ENCODE data around the gene NRM.
"Not testable (repeated sequence)": the region's sequence is repeated elsewhere in the genome, so short reads cannot be mapped to it uniquely, and the experiment has no call there.

Gene NRM, protein sequence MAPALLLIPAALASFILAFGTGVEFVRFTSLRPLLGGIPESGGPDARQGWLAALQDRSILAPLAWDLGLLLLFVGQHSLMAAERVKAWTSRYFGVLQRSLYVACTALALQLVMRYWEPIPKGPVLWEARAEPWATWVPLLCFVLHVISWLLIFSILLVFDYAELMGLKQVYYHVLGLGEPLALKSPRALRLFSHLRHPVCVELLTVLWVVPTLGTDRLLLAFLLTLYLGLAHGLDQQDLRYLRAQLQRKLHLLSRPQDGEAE

DNA sequence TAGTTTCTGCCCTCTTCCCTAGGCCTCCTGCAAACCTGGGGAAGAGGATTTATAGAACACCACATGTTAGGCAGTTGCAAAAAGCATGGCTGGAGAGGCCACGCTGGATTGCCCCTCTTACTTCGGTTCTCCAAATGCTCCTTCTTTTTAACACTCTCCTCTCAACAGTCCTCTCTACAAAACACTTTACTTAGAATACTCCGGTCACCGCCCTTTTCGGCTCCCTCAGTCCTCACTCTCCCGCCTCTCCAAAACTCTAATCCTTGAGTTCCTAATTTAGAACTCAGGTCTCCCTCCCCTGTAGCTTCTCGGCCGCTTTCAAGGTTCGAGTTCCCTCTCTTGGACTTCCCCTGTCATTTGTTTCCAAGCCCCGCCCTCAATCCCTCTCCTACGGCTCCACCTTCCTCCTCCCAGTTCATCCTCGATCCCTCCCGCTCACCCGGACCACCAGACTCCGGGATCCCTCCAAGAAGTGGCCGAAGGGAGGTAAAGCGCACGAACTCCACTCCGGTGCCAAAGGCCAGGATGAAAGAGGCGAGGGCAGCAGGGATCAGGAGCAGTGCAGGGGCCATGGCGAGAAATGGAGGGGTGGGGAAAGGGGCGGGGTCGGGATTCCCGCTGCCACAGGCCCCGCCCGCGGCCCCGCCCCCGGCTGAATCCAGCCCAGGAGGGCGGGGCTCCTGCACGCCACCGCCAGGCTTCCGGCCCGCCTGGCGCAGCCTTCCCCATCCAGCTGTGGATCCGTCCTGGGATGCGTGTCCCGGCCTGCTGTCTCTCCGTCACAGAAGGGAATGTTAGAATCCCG lies at the start of gene NRM:
NRM (minus strand) TSS at position 582 of the 805 bp plus-strand sequence; CDS start at position 572, 10 bp downstream.
- DNase-seq (ENCODE audit: low spot score): peak; percentile 91

DNA sequence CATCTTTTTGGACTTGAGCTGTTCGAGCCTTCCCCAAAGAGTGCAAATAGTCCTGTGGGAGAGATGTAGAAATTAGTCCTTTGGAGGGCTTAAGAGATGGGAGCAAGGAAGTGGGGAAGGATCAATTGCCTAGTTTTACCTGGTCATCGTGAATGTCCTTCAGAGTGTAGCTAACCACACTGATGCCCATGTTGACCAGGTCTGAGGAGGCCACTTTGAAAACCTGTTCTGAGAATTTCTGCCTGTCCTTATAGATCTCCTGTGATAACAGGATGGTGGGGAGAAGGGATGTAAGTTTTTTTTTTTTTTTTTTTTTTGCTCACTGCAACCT lies 49.7 kb upstream of the NRM start:
- DNase-seq (ENCODE audit: low spot score): no peak

DNA sequence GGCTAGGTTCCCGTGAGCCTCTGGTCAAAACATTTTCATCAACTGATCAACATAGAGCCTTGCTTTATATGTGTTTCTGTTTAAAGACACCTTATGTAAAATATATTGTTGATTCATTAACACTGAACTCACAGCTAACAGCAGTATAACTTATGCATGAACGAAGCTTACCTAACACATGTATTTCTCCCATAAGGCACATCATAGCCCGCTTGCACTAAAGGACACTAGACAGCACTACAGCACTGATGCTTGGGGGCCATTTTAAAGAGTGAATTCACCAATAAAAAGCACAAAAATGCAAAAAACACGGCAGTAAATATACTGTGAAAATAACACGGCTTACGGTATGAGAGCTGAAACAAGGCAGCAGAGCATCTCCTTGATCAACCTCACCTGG lies 47.7 kb upstream of the NRM start:
- DNase-seq (ENCODE audit: low spot score): no peak

DNA sequence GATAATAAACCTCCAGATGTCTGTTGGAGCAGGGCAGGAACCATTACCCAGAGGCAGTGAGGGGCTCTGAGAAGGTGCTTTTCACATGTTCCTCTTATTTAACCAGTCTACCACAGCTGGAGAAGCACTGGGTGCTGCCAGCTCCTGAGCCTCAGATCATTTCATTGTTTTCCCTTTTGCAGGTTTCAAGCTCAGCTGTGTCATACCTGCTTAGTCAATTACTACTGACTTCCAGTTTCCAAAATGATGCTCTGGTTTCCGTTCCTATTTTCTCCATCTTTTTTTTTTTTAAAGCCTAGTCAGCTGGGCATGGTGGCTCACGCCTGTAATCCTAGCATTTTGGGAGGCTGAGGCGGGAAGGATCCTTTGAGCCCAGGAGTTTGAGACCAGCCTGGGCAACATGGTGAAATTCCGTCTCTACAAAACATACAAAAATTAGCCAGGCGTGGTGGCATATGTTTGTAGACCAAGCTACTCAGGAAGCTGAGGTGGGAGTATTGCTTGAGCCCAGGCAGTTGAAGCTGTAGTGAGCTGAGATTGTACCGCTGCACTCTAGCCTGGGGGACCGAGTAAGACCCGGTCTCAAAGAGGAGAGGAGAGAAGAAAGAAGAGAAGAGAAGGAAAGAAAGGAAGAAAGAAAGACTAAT lies 45.0 kb upstream of the NRM start:
- DNase-seq (ENCODE audit: low spot score): no peak

DNA sequence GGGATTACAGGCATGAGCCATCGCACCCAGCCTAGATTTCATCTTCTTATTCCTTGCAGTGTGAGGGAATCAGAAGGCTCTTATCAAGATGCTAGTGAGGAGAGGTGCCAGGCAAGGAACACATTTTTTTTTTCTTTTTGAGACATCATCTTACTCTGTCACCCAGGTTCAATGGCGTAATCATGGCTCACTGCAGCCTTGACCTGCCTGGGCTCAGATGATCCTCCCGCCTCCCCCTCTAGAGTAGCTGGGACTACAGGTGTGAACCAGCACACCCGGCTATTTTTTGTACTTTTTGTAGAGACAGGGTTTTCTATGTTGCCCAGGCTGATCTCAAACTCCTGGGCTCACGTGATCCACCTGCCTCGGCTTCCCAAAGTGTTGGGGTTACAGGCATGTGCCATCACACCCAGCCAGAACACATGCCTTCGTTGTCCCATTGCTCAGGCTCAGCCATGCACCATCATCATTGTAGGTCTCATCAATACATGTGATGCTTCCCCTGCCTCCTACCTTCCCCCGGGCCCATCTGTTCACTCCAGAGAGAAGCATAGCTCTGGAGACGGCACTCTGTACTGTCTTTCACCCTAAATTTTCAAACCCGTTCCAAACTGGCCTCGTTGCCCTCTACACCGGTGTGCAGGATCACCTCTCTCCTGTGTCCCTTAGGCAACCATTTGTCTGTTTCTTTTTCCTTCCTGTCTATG lies 41.6 kb upstream of the NRM start:
- DNase-seq (ENCODE audit: low spot score): no peak

DNA sequence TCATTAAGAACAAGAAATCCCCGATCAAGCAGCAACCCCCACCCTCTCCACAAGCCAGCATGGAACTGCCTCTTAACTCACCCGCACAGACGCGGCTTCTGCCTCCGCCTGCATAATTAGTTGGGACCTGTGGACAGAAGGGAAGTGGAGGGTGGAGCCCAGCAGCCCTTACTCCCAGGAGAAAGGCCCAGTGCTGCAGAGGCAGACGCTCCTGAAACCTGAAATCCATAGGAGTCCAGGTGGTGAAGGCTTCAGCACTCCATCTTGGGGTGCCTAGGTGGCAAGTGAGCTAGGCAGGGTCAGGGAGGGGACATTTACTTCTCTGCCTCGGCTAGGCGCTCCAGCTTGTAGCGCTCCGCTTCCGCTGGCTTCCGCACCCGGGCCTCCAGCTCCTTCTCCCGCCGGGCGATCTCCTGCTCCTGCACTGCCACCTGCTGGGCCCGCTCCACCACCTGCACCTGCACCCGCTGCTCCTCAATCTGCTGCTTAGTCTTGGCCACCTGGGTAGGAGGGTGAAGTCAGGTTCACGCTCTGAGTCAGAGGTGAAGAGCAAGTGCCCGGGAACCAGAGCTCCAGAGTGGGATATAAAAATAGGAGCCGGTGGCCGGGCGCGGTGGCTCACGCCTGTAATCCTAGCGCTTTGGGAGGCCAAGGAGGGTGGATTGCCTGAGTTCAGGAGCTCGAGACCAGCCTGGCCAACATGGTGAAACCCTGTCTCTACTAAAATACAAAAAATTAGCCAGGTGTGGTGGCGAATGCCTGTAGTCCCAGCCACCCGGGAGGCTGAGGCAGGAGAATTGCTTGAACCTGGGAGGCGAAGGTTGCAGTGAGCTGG lies 40.0 kb upstream of the NRM start:
- no peak for DNase-seq (ENCODE audit: low spot score)

DNA sequence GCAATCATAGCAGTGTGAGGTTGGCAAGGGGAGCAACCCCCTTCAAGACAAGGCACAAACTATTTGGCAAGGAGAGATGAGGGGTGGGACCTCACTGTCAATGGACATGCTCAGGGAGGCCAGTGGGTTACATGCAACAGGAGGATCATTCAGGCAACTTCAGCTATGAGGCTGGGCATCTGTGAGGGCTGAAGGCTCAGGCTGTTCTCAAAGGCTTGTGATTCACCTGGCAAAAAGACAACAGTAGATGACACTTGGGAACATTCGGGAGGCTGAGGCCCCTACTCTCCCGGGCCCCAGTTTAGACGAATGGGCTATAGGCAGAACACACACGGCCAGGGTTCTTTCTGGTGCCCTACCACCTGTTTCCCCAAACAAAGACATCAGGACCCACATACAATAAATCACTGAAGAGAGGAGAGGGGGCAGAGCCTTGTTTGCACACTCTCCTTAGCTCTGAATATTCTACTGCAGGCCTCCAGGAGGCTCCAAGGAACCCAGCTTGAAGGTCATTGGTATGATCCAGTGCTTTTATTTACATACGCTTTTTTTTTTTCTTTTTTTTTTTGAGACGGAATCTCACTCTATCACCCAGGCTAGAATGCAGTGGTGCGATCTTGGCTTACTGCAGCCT lies 37.3 kb upstream of the NRM start:
- peak; percentile 66 for DNase-seq (ENCODE audit: low spot score)

DNA sequence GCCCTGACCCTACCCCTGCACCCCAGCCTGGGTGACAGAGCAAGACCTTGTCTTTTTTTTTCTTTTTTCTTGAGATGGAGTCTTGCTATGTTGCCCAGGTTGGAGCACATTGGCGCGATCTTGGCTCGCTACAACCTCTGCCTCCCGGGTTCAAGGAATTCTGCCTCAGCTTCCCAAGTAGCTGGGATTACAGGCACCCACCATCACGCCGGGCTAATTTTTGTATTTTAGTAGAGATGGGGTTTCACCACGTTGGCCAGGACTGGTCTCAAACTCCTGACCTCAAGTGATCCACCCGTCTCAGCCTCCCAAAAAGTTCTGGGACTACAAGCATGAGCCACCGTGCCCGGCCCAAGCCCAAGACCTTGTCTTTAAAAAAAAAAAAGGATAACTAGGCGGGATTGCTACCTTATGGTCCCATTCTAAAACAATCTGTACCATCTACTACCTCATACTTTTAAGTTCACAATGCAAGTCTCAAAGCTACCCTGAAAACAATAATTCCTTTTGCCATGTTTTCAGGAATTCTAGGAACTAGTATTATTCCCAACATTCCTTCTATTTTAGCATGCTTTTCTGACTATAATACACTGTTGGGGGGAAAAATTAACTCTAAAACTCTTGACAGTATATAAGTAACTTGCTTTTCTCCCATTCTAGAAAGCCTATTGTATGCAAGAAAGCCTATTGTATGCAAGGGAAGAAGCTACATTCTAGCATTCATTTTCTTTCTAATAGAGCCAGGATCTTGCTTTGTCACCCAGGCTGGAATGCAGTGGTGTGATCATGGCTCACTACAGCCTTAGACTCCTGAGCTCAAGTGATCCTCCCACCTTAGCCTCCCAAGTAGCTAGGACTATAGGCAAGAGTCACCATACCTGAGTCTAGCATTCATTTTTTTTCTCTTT lies 36.0 kb upstream of the NRM start:
- DNase-seq (ENCODE audit: low spot score): no peak

DNA sequence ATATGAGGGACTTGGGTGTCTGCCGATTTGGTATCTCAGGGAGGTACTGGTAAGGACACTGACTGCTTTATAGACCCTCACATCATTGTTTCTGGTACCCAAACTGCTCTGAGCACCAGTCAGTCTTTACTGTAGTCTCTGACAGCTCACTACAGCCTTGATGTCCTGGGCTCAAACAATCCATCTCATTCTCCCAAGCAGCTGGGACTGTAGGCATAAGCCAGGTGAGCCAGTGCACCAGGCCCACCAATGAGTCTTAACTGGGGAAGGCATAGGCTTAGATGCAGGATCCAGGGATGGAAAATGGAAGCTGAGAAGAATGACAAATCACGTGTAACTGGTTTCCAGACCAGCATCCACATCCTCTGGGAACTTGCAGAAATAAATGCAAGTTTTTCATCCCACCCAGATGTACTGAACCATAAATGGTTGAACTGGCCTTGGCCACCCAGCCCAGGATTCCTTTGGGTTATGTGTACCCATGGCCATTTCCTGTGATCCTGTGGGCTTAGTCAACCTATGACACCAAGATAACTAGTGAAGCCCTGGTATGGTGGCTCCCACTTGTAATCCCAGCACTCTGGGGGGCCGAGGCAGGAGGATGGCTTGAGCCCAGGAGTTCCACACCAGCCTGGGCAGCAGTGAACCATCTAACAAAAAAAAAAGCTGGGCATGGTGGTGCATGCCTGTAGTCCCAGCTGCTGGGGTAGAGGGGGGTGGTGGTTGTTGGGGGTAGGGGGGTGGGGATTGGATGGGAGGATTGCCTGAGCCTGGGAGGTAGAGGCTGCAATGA lies 35.1 kb upstream of the NRM start:
- peak; percentile 33 for DNase-seq (ENCODE audit: low spot score)

DNA sequence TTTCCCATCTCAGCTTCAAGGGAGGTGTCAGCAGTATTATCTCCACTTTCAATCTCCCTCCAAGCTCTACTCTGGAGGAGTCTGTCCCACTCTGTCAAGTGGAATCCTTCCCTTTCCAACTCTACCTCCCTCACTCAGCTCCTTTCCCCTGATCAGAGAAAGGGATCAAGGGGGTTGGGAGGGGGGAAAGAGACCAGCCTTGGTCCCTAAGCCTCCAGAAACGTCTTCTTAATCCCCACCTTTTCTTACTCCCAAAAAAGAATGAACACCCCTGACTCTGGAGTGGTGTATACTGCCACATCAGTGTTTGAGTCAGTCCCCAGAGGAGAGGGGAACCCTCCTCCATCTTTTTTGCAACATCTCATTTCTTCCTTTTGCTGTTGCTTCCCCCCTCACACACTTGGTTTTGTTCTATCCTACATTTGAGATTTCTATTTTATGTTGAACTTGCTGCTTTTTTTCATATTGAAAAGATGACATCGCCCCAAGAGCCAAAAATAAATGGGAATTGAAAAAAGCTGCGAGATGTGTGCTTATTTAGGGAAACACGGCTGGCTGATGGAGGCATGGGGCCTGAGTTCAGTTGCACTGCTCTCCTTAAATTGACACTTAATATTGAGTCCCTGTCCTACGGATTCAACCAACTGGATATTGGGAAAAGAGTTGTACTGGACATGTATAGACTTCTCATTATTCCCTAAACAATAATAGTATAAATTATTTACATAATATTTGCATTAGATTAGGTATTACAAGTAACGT lies 34.3 kb upstream of the NRM start:
- DNase-seq (ENCODE audit: low spot score): no peak

DNA sequence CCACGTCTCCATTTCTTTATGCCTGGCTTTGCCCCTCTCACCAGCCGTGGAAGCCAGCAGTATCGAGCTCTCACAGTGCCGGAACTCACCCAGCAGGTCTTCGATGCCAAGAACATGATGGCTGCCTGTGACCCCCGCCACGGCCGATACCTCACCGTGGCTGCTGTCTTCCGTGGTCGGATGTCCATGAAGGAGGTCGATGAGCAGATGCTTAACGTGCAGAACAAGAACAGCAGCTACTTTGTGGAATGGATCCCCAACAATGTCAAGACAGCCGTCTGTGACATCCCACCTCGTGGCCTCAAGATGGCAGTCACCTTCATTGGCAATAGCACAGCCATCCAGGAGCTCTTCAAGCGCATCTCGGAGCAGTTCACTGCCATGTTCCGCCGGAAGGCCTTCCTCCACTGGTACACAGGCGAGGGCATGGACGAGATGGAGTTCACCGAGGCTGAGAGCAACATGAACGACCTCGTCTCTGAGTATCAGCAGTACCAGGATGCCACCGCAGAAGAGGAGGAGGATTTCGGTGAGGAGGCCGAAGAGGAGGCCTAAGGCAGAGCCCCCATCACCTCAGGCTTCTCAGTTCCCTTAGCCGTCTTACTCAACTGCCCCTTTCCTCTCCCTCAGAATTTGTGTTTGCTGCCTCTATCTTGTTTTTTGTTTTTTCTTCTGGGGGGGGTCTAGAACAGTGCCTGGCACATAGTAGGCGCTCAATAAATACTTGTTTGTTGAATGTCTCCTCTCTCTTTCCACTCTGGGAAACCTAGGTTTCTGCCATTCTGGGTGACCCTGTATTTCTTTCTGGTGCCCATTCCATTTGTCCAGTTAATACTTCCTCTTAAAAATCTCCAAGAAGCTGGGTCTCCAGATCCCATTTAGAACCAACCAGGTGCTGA lies 33.3 kb upstream of the NRM start:
- not testable (repeated sequence) for DNase-seq (ENCODE audit: low spot score)

DNA sequence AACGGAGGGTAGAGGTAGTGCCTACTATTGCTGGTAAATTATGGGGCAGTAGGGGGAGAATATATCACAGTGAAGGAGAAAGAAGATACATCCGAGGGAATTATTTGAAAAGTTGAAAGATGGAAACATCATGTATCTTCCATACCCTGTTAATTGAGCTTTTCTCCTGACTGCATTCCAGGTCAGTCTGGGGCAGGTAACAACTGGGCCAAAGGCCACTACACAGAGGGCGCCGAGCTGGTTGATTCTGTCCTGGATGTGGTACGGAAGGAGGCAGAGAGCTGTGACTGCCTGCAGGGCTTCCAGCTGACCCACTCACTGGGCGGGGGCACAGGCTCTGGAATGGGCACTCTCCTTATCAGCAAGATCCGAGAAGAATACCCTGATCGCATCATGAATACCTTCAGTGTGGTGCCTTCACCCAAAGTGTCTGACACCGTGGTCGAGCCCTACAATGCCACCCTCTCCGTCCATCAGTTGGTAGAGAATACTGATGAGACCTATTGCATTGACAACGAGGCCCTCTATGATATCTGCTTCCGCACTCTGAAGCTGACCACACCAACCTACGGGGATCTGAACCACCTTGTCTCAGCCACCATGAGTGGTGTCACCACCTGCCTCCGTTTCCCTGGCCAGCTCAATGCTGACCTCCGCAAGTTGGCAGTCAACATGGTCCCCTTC lies 32.5 kb upstream of the NRM start:
- not testable (repeated sequence) for DNase-seq (ENCODE audit: low spot score)

DNA sequence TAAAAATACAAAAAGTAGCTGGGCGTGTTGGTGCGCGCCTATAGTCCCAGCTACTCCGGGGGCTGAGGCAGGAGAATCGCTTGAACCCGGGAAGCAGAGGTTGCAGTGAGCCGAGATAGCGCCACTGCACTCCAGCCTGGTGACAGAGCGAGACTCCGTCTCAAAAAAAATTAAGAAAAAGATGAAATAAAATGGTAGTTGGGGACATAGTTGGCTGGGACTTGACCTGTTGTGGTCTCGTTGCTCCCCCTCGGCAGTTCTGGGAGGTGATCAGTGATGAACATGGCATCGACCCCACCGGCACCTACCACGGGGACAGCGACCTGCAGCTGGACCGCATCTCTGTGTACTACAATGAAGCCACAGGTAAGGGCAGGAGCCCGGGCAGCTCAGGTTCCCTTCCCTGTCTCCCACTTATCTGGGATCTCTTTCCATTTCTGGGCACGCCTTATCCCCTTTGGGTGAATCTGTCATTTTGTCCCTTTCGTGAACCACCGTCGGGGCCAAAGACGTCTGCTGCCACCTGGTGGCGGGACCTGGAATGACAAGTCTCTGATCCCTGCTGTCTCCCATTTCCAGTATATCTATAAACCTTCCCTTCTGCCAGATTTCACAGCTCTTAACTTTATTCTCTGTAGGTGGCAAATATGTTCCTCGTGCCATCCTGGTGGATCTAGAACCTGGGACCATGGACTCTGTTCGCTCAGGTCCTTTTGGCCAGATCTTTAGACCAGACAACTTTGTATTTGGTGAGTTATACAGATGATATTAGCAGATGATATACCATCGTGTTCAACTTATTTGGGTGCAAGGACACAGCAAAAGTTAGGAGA lies 31.7 kb upstream of the NRM start:
- DNase-seq (ENCODE audit: low spot score): peak; percentile 69

DNA sequence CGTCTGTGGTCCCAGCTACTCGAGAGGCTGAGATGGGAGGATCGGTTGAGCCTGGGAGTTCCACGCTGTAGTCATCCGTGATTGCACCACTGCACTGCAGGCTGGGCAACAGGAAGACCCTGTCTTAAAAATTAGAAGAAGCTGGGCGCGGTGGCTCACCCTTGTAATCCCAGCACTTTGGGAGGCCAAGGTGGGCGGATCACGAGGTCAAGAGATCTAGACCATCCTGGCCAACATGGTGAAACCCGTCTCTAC lies 31.2 kb upstream of the NRM start:
- not testable (repeated sequence) for DNase-seq (ENCODE audit: low spot score)

DNA sequence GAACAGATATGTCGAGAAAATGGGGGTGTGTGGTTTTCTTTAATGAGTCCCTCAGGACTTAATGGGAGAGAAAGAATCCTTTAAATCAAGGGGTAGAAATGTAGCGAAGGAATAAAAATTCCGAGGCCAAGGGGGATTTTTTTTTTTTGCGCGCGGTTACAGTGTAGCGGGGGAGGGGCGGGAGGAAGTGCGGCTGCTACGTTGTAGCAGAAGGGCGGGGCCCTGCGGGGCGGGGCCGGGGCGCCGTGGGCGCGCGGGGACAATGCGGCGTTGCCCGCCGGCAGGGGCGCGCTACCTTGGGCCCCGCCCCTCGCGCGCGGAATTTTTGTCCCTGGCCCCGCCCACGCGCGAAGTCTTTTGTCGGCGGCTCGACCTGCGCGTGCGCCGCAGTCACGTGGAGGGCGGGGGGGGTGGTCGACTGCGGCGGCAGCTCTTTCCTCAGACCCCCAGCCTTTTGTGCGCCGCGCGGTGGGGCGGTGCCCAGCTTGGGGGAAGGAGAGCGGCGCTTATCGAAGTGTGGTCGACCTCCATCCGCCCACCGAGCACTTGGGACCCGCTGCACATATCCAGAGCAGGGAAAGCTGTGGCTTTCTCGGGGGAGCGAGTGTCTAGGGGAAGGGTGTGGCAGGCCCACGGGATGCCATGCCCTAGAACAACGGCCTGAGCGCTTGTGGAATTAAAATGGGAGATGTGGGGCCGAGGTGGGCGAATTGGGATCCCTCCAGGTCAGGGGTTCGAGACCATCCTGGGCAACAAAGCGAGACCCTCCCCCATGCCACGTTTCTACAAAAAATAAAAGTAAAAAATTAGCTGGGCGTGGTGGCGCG lies 30.6 kb upstream of the NRM start:
- DNase-seq (ENCODE audit: low spot score): peak; percentile 92
